Measurements from ENCODE around the gene MATK.

The MATK gene

DNA sequence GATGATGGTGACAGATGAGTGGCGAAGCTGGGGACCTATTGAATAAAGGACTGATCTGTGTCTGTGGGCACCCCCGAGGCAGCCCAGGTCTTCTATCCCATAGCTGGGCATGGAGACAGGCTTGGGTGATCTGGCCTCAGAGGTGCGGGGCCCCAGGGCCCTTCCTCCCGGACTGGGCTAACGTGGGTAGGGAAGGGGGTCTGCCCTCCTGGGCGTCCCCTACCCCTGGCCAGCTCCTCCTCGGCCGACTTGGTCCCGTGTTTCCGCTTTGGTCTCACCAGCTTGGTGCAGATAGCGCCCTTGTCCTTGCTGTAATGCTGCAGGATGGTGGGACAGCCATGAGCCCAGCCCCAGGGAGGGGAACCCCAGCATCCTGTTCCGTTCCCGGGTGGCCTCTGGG is 3.3 kb downstream of the MATK start:
- TF ChIP-seq FOXP2 (optimal IDR thresholded peaks at IDR 0.05; ENCODE audit: borderline replicate concordance, extremely low read depth, extremely low read length, insufficient read depth): no peak
- TF ChIP-seq, protein P1, sequence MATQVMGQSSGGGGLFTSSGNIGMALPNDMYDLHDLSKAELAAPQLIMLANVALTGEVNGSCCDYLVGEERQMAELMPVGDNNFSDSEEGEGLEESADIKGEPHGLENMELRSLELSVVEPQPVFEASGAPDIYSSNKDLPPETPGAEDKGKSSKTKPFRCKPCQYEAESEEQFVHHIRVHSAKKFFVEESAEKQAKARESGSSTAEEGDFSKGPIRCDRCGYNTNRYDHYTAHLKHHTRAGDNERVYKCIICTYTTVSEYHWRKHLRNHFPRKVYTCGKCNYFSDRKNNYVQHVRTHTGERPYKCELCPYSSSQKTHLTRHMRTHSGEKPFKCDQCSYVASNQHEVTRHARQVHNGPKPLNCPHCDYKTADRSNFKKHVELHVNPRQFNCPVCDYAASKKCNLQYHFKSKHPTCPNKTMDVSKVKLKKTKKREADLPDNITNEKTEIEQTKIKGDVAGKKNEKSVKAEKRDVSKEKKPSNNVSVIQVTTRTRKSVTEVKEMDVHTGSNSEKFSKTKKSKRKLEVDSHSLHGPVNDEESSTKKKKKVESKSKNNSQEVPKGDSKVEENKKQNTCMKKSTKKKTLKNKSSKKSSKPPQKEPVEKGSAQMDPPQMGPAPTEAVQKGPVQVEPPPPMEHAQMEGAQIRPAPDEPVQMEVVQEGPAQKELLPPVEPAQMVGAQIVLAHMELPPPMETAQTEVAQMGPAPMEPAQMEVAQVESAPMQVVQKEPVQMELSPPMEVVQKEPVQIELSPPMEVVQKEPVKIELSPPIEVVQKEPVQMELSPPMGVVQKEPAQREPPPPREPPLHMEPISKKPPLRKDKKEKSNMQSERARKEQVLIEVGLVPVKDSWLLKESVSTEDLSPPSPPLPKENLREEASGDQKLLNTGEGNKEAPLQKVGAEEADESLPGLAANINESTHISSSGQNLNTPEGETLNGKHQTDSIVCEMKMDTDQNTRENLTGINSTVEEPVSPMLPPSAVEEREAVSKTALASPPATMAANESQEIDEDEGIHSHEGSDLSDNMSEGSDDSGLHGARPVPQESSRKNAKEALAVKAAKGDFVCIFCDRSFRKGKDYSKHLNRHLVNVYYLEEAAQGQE (IDR thresholded peaks at IDR 0.05; ENCODE audit: insufficient read depth in 1 of 2, low read depth in 2 of 2, low read length in 2 of 2): no peak
- no peak for TF ChIP-seq TAF1 (IDR thresholded peaks at IDR 0.05; ENCODE audit: borderline replicate concordance, insufficient read depth, low read length)

DNA sequence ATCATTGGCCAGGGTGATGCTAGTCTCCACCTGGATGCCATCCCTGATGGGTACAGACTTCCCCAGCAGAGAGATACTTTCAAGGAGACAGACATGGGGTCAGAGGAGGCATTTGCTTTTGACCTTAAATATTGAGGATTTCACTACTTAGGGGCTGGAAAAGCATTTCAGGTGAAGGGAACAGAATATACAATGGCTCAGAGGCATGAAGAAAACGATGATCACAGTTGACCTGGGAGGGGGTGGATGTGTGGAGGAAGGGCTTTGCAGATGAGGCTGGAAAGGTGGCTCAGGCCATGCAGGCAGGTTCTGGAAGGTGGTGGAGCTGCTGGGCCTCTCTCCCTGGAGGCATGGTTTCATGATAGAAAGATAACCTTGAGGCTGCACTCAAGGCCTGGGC is 3.9 kb downstream of the MATK start:
- TF ChIP-seq TAF1 (IDR thresholded peaks at IDR 0.05; ENCODE audit: borderline replicate concordance, insufficient read depth, low read length): no peak
- no peak for TF ChIP-seq POLR2AphosphoS5 (IDR thresholded peaks at IDR 0.05; ENCODE audit: low read depth, low read length)
- TF ChIP-seq, protein P1 (IDR thresholded peaks at IDR 0.05; ENCODE audit: insufficient read depth in 1 of 2, low read depth in 2 of 2, low read length in 2 of 2): no peak
- TF ChIP-seq FOXP2 (optimal IDR thresholded peaks at IDR 0.05; ENCODE audit: borderline replicate concordance, extremely low read depth, extremely low read length, insufficient read depth): no peak
- TF ChIP-seq SIN3A (IDR thresholded peaks at IDR 0.05; ENCODE audit: borderline replicate concordance, insufficient read depth, low read length): no peak

DNA sequence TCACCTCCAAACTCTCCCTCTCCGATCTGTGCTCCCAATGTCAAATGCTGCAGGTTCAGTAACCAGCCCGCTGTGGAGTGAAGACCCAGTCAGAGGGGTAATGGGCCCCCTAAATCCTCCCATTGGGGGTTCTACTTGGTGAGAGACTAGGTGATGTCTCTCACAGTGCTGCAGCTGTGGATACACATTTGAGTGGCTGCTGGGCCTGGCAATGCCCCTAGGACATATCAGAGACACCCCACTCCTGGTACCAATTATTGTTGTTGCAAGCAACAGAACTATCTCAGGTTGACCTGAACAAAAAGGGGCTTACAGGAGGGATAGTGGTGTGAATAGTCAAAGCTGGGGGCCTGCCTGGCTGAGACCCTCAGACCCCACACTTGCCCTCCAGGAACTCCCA is 4.6 kb downstream of the MATK start:
- TF ChIP-seq SIN3A (IDR thresholded peaks at IDR 0.05; ENCODE audit: borderline replicate concordance, insufficient read depth, low read length) (no peak), POLR2AphosphoS5 (IDR thresholded peaks at IDR 0.05; ENCODE audit: low read depth, low read length) (no peak), TAF1 (IDR thresholded peaks at IDR 0.05; ENCODE audit: borderline replicate concordance, insufficient read depth, low read length) (no peak), FOXP2 (optimal IDR thresholded peaks at IDR 0.05; ENCODE audit: borderline replicate concordance, extremely low read depth, extremely low read length, insufficient read depth) (no peak)
- TF ChIP-seq, protein P1 (IDR thresholded peaks at IDR 0.05; ENCODE audit: insufficient read depth in 1 of 2, low read depth in 2 of 2, low read length in 2 of 2): no peak

DNA sequence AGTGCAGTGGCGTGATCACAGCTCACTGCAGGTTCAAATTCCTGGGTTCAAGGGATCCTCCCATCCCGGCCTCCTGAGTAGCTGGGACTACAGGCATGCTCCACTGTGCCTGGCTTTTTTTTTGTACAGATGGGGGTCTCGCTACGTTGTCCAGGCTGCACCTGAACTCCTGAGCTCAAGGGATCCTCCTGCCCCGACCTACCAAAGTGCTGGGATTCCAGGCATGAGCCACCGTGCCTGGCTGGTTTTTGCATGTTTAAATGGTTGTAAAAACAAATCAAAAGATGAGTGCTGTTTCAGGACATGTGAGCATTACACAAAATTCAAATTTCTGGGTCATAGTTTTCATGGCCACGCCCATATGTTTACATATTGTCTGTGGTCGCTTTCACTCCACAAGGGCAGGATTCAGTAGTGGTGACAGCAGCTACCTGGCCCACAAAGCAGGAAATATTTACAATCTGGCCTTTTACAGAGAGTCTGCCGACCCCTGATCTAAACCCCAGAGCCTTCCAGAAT is 5.3 kb downstream of the MATK start:
- TF ChIP-seq SIN3A (IDR thresholded peaks at IDR 0.05; ENCODE audit: borderline replicate concordance, insufficient read depth, low read length) (no peak), FOXP2 (optimal IDR thresholded peaks at IDR 0.05; ENCODE audit: borderline replicate concordance, extremely low read depth, extremely low read length, insufficient read depth) (no peak), POLR2AphosphoS5 (IDR thresholded peaks at IDR 0.05; ENCODE audit: low read depth, low read length) (no peak), TAF1 (IDR thresholded peaks at IDR 0.05; ENCODE audit: borderline replicate concordance, insufficient read depth, low read length) (no peak)
- TF ChIP-seq, protein P1 (IDR thresholded peaks at IDR 0.05; ENCODE audit: insufficient read depth in 1 of 2, low read depth in 2 of 2, low read length in 2 of 2): no peak

Measured in PFSK-1 (cell line).